Left lung (tissue), 10 donors: Measurements from ENCODE around the gene ABHD15. TPM values are rescaled to one million over a fixed set of nuclear protein-coding genes. Genes with fewer than 3 reads are reported as not detected.

Experiments
- ATAC-seq: fragments of 200-7000 bp; cut with Tn5 transposase; one replicate; pipeline ENCODE4 v1.9.1; 2020; ENCODE audit warnings: moderate library complexity
- DNase-seq, 4 donors: peaks; one replicate each; pipeline ENCODE4 v3.0.0-alpha.2; 2013 to 2020
- H3K27ac ChIP-seq, 2 donors: fragments of 200-600 bp; sonication (generic) in 1 of 2; one replicate each; pipeline versions ENCODE4 v1.5.0 to v1.8.0; 2020 to 2021
- H3K27me3 ChIP-seq, 2 donors: fragments of 200-600 bp; sonication (generic) in 1 of 2; one replicate each; pipeline versions ENCODE4 v1.5.0 to v1.8.0; 2020 to 2021
- H3K36me3 ChIP-seq, 2 donors: fragments of 200-600 bp; sonication (generic) in 1 of 2; one replicate each; pipeline versions ENCODE4 v1.5.0 to v1.8.0; 2020 to 2021
- H3K4me1 ChIP-seq, 2 donors: fragments of 200-600 bp; one replicate each; pipeline ENCODE4 v1.8.0; 2021
- H3K4me3 ChIP-seq, 2 donors: fragments of 200-600 bp; sonication (generic) in 1 of 2; one replicate each; pipeline versions ENCODE4 v1.5.0 to v1.8.0; 2020 to 2021; ENCODE audit warnings: mild to moderate bottlenecking in 1 of 2
- H3K9me3 ChIP-seq, 2 donors: fragments of 200-600 bp; sonication (generic) in 1 of 2; one replicate each; pipeline versions ENCODE4 v1.5.0 to v1.8.0; 2020 to 2021
- CTCF ChIP-seq, 2 donors: fragments of 200-600 bp; sonication (generic) in 1 of 2; IDR thresholded peaks; one replicate each; pipeline versions ENCODE4 v1.5.0 to v1.8.0; 2021; ENCODE audit warnings: antibody characterized with exemption in 2 of 2
- intact Hi-C, 2 donors: fragments of 100-400 bp; cut with DNase I; formaldehyde crosslinking; loops; one replicate each; pipeline versions ENCODE4 v1.11.2 to v1.14.2; 2022
- polyA plus RNA-seq, 6 donors: library from polyadenylated mRNA; unstranded; fragments of 120-200 nt; gene quantifications; one replicate each; pipeline ENCODE4 v1.2.1, GENCODE V29; 2013; ENCODE audit not compliant: insufficient read length in 6 of 6
- total RNA-seq, 2 donors: library from RNA; stranded (reverse); fragmentation: NEBNext Ultra II Directional; extraction: Animal tissue kit (Norgen Biotek cat#: 25700); gene quantifications; one replicate each; pipeline ENCODE4 v1.2.1, GENCODE V29; 2021
- donor health status: DM: no; HTN: yes; CAD: no.
- donor health status: DM: no; HTN: no; CAD: no.

ABHD15 gene
- total and polyA plus RNA-seq, 8 donors: 3.0 to 11.3 (median 4.0) TPM

- TF ChIP-seq CTCF (IDR thresholded peaks at IDR 0.05): no peak
- Histone ChIP-seq H3K4me3 (peak overlapping the region; percentile 53 to 77), H3K9me3 (no peaks in the 10 kb centered on the region), H3K36me3 (peaks cover 0 to under 1% of the 10 kb centered on the region in 2 donors), H3K27me3 (peaks cover 0 to 28% of the 10 kb centered on the region in 2 donors), H3K4me1 (peaks cover 43 to 90% of the 10 kb centered on the region in 2 donors), H3K27ac (peak overlapping the region; percentile 41 to 80)
- intact Hi-C loops: no loop called here
- no peak for DNase-seq
- ATAC-seq: no peak
Measured at GRCh38 chr17:29588017-29588561, 21.3 kb upstream of the ABHD15 start.

- intact Hi-C loops: no loop called here
- peaks cover 41 to 87% of the 10 kb centered on the region in 2 donors for H3K4me1 ChIP-seq
- H3K27ac ChIP-seq: peak overlapping the region in 1 of 2 donors; percentile 80
Measured at GRCh38 chr17:29587591-29587990, 20.8 kb upstream of the ABHD15 start.

GRCh38 chr17:29586676-29587469 lies 20.0 kb upstream of the ABHD15 start:
- H3K27me3 ChIP-seq: peaks cover 0 to 17% of the 10 kb centered on the region in 2 donors
- peak overlapping the region in 1 of 2 donors; percentile 77 for H3K4me3 ChIP-seq
- H3K9me3 ChIP-seq: no peaks in the 10 kb centered on the region
- peak overlapping the region in 1 of 2 donors; percentile 68 for H3K27ac ChIP-seq
- peaks cover 34 to 80% of the 10 kb centered on the region in 2 donors for H3K4me1 ChIP-seq
- peaks cover 0 to 13% of the 10 kb centered on the region in 2 donors for H3K36me3 ChIP-seq
- ATAC-seq (no peak), DNase-seq (no peak)
- intact Hi-C loops: no loop called here
- TF ChIP-seq CTCF (IDR thresholded peaks at IDR 0.05): no peak

More at GRCh38 chr17:29587591-29587990, 20.8 kb upstream of the ABHD15 start:
- TF ChIP-seq CTCF (IDR thresholded peaks at IDR 0.05): no peak
- H3K36me3 ChIP-seq: peaks cover 0 to 6% of the 10 kb centered on the region in 2 donors
- peaks cover 0 to 25% of the 10 kb centered on the region in 2 donors for H3K27me3 ChIP-seq
- no peaks in the 10 kb centered on the region for H3K9me3 ChIP-seq
- DNase-seq (no peak), ATAC-seq (no peak)
- peak overlapping the region in 1 of 2 donors; percentile 77 for H3K4me3 ChIP-seq

GRCh38 chr17:29585080-29585751 lies 18.4 kb upstream of the ABHD15 start:
- H3K4me3 ChIP-seq: peak overlapping the region; percentile 5 to 77
- DNase-seq (peak in 1 of 4 donors; percentile 50), ATAC-seq (no peak)
- no peaks in the 10 kb centered on the region for H3K9me3 ChIP-seq
- peaks cover 0 to under 1% of the 10 kb centered on the region in 2 donors for H3K27me3 ChIP-seq
- intact Hi-C loops: no loop called here
- peaks cover 20 to 70% of the 10 kb centered on the region in 2 donors for H3K4me1 ChIP-seq
- peaks cover 0 to 24% of the 10 kb centered on the region in 2 donors for H3K36me3 ChIP-seq
- peak overlapping the region; percentile 68 to 75 for H3K27ac ChIP-seq
- no peak for TF ChIP-seq CTCF (IDR thresholded peaks at IDR 0.05)
